ENCODE results near the gene SNPH. TPM values are rescaled to one million over a fixed set of nuclear protein-coding genes. Genes with fewer than 3 reads are reported as not detected.
"Not testable (repeated sequence)": the region's sequence is repeated elsewhere in the genome, so short reads cannot be mapped to it uniquely, and the experiment has no call there.

The SNPH gene
- 14.0 and 15.8 TPM in 2 replicates for total RNA-seq (2014; rRNA removed)
- 6.0 TPM for polyA plus RNA-seq (2012)

GRCh38 chr20:1266167-1266973 is at the start of gene SNPH:
Gene SNPH (plus strand): TSS chr20:1266294. CDS start chr20:1296240, 29,946 bp downstream.
- peak; percentile 66 for DNase-seq (ENCODE audit: low read depth)

GRCh38 chr20:1216527-1217427 is 49.3 kb upstream of the SNPH start:
- not testable (repeated sequence) for DNase-seq (ENCODE audit: low read depth)

- not testable (repeated sequence) for DNase-seq (ENCODE audit: low read depth)
Measured at GRCh38 chr20:1222750-1223149, 43.3 kb upstream of the SNPH start.

GRCh38 chr20:1224205-1224890 is 41.7 kb upstream of the SNPH start:
- DNase-seq (ENCODE audit: low read depth) = no peak

- no peak for DNase-seq (ENCODE audit: low read depth)
Measured at GRCh38 chr20:1225263-1225782, 40.8 kb upstream of the SNPH start.

- DNase-seq (ENCODE audit: low read depth) = peak; percentile 52
Measured at GRCh38 chr20:1225783-1226654, 40.1 kb upstream of the SNPH start, which contains the start of gene RAD21L1. Gene RAD21L1 (plus strand): TSS chr20:1226044. CDS start chr20:1228454, 2,410 bp downstream.

GRCh38 chr20:1229541-1229940 is 36.6 kb upstream of the SNPH start:
- DNase-seq (ENCODE audit: low read depth) = no peak

- no peak for DNase-seq (ENCODE audit: low read depth)
Measured at GRCh38 chr20:1232286-1233111, 33.6 kb upstream of the SNPH start.

GRCh38 chr20:1240549-1240948 is 25.5 kb upstream of the SNPH start:
- no peak for DNase-seq (ENCODE audit: low read depth)

- DNase-seq (ENCODE audit: low read depth) = no peak
Measured at GRCh38 chr20:1241456-1241855, 24.6 kb upstream of the SNPH start.

GRCh38 chr20:1242099-1242498 is 24.0 kb upstream of the SNPH start:
- DNase-seq (ENCODE audit: low read depth) = no peak

GRCh38 chr20:1242530-1242929 is 23.6 kb upstream of the SNPH start:
- peak; percentile 77 for DNase-seq (ENCODE audit: low read depth)

- no peak for DNase-seq (ENCODE audit: low read depth)
Measured at GRCh38 chr20:1245578-1245977, 20.5 kb upstream of the SNPH start.

GRCh38 chr20:1247689-1248088 is 18.4 kb upstream of the SNPH start:
- no peak for DNase-seq (ENCODE audit: low read depth)

GRCh38 chr20:1250282-1250681 is 15.8 kb upstream of the SNPH start:
- not testable (repeated sequence) for DNase-seq (ENCODE audit: low read depth)

GRCh38 chr20:1252416-1252815 is 13.7 kb upstream of the SNPH start:
- DNase-seq (ENCODE audit: low read depth) = no peak

- no peak for DNase-seq (ENCODE audit: low read depth)
Measured at GRCh38 chr20:1254254-1254653, 11.8 kb upstream of the SNPH start.

GRCh38 chr20:1255675-1256074 is 10.4 kb upstream of the SNPH start:
- DNase-seq (ENCODE audit: low read depth) = no peak

GRCh38 chr20:1263853-1264252 is 2.2 kb upstream of the SNPH start:
- DNase-seq (ENCODE audit: low read depth) = peak; percentile 31

GRCh38 chr20:1264727-1265126 is 1.4 kb upstream of the SNPH start:
- DNase-seq (ENCODE audit: low read depth) = no peak

Data from LHCN-M2 (cell line).